CD4-positive, CD25-positive, alpha-beta regulatory T cell (primary cell): ENCODE results near the gene CCDC88C. TPM values are rescaled to one million over a fixed set of nuclear protein-coding genes. Genes with fewer than 3 reads are reported as not detected.

Experiments
- ATAC-seq, 2 donors: fragments of 150-1000 bp; cut with Tn5 transposase; one replicate each; pipeline ENCODE4 v1.10.0; 2021; ENCODE audit warnings: low read depth in 2 of 2, moderate number of reproducible peaks in 2 of 2, moderate library complexity in 1 of 2
- DNase-seq, 3 donors: peaks; one replicate each; pipeline versions ENCODE4 v3.0.0 to v3.0.0-alpha.2; 2012 to 2022; ENCODE audit warnings: mixed read lengths in 1 of 3
- H3K27ac ChIP-seq: one replicate; pipeline ENCODE4 v1.7.0; 2013; ENCODE audit warnings: mild to moderate bottlenecking, low read length; ENCODE audit not compliant: insufficient read depth, poor library complexity, severe bottlenecking
- H3K27me3 ChIP-seq: one replicate; pipeline ENCODE4 v1.7.0; 2013; ENCODE audit warnings: low read length; ENCODE audit not compliant: control insufficient read depth, insufficient read depth
- H3K36me3 ChIP-seq: one replicate; pipeline ENCODE4 v1.7.0; 2013; ENCODE audit warnings: mild to moderate bottlenecking, low read length, moderate library complexity; ENCODE audit not compliant: control insufficient read depth, insufficient read depth
- H3K4me1 ChIP-seq: 2 replicates; pipeline ENCODE4 v1.7.0; 2013; ENCODE audit warnings: mild to moderate bottlenecking, low read length; ENCODE audit not compliant: insufficient read depth, control insufficient read depth, poor library complexity, severe bottlenecking
- H3K4me3 ChIP-seq: one replicate; pipeline ENCODE4 v1.7.0; 2013; ENCODE audit warnings: low read depth, mild to moderate bottlenecking, low read length, moderate library complexity
- H3K9me3 ChIP-seq, 2 experiments: 1 replicate in 1 of 2; 2 replicates in 1 of 2; pipeline ENCODE4 v1.7.0; 2013; ENCODE audit warnings: low read length in 2 of 2, mild to moderate bottlenecking in 1 of 2, moderate library complexity in 1 of 2; ENCODE audit not compliant: control insufficient read depth in 2 of 2
- H3K27ac Mint-ChIP-seq, 3 donors: one replicate each; pipeline ENCODE4 v1.8.0; 2020 to 2022; ENCODE audit warnings: mild to moderate bottlenecking in 3 of 3, mixed read lengths in 3 of 3, moderate library complexity in 2 of 3
- H3K27me3 Mint-ChIP-seq: one replicate; pipeline ENCODE4 v1.8.0; 2022; ENCODE audit warnings: mild to moderate bottlenecking, mixed read lengths
- H3K36me3 Mint-ChIP-seq: one replicate; pipeline ENCODE4 v1.8.0; 2020; ENCODE audit warnings: mixed read lengths
- H3K4me1 Mint-ChIP-seq, 4 donors: one replicate each; pipeline ENCODE4 v1.8.0; 2020 to 2022; ENCODE audit warnings: mixed read lengths in 4 of 4, mild to moderate bottlenecking in 1 of 4
- H3K4me3 Mint-ChIP-seq, 4 donors: one replicate each; pipeline ENCODE4 v1.8.0; 2020 to 2022; ENCODE audit warnings: mild to moderate bottlenecking in 4 of 4, mixed read lengths in 4 of 4, moderate library complexity in 3 of 4
- H3K9me3 Mint-ChIP-seq, 7 donors: one replicate each; pipeline ENCODE4 v1.8.0; 2020 to 2022; ENCODE audit warnings: mixed read lengths in 7 of 7, mild to moderate bottlenecking in 3 of 7, moderate library complexity in 2 of 7
- polyA plus RNA-seq, 4 donors: library from polyadenylated mRNA; unstranded; fragments of 300-500 nt; fragmentation: Illumina TruSeq; gene quantifications; one replicate each; pipeline ENCODE4 v1.2.3, GENCODE V29; 2021
- total RNA-seq: library from RNA; stranded (reverse); gene quantifications from one replicate; pipeline ENCODE4 v1.2.3, GENCODE V29; 2022

CCDC88C gene
- total and polyA plus RNA-seq, 5 donors from 2014 or later: 25.9 to 466 (median 31.8) TPM

DNA sequence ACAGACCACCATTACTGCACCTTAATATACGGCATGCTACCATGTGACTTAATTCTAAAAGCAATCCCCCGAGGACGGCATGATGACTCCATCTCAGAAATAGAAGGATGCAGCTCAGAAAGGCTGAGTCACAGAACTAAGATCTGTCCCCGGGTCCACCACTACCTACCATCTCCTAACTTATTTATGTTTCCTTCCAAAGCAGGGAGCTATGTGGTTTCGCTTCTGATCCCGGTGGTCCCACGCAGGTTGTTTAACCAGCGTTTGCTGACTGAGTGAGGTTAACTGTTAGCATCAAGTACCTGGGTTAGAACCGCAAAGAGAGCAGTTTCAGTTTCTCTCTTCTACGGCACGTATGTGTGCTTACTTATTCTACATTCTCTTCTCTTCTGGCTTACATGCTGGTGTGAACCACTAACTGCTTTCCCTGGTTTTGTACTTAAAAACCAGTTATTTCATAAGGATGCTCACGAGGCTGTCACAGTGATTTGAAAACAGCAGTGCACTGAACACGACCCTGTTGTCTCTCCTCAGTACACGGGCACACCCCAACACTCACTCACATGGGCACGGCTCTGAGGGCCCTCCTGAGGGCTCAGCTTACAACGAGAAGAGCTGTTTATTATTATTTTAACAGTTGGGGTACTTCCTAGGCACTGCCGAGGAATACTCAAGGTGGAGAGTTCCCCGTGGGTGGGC, 66.7 kb downstream of the CCDC88C start:
- Histone ChIP-seq H3K4me3 (peak overlapping the region; percentile 79), H3K4me1 (peaks cover 88% of the 10 kb centered on the region), H3K9me3 (no peaks in the 10 kb centered on the region), H3K27ac (peak overlapping the region; percentile 94), H3K36me3 (peaks cover 24% of the 10 kb centered on the region), H3K27me3 (no peaks in the 10 kb centered on the region)
- Mint-ChIP-seq H3K27ac (peak overlapping the region; percentile 90 to 99 (median 97)), H3K4me1 (peaks cover 26 to 100% (median 77%) of the 10 kb centered on the region in 4 donors), H3K27me3 (peaks cover 5% of the 10 kb centered on the region), H3K36me3 (peaks cover 32% of the 10 kb centered on the region), H3K4me3 (peak overlapping the region; percentile 78 to 95 (median 88)), H3K9me3 (no peaks in the 10 kb centered on the region)
- ATAC-seq (peak; percentile 70 to 73), DNase-seq (peak; percentile 51 to 92 (median 79))

DNA sequence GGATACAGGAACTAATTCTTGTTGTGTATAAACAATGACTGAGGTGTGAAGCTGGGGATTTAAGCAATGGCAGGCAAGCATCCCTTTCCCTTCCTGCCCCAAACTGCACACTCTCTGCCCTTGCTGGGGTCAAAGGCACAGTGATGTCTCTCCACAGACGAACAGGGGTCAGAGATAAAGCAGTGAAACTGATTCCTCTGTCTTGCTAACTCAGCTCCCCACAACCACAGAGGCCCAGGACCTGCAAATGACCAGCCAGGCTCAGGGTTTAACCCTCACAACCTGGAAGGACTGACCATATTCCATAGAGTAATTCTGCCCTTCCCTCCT, 67.2 kb downstream of the CCDC88C start:
- Mint-ChIP-seq H3K27ac (peak overlapping the region; percentile 90 to 99 (median 97)), H3K4me1 (peaks cover 26 to 100% (median 76%) of the 10 kb centered on the region in 4 donors), H3K36me3 (peaks cover 28% of the 10 kb centered on the region), H3K27me3 (peaks cover 5% of the 10 kb centered on the region), H3K9me3 (no peaks in the 10 kb centered on the region), H3K4me3 (peak overlapping the region; percentile 78 to 95 (median 88))
- Histone ChIP-seq H3K9me3 (no peaks in the 10 kb centered on the region), H3K36me3 (peaks cover 23% of the 10 kb centered on the region), H3K4me3 (peak overlapping the region; percentile 79), H3K27ac (peak overlapping the region; percentile 94), H3K4me1 (peaks cover 88% of the 10 kb centered on the region), H3K27me3 (no peaks in the 10 kb centered on the region)
- ATAC-seq: no peak
- peak in 1 of 3 donors; percentile 27 for DNase-seq

DNA sequence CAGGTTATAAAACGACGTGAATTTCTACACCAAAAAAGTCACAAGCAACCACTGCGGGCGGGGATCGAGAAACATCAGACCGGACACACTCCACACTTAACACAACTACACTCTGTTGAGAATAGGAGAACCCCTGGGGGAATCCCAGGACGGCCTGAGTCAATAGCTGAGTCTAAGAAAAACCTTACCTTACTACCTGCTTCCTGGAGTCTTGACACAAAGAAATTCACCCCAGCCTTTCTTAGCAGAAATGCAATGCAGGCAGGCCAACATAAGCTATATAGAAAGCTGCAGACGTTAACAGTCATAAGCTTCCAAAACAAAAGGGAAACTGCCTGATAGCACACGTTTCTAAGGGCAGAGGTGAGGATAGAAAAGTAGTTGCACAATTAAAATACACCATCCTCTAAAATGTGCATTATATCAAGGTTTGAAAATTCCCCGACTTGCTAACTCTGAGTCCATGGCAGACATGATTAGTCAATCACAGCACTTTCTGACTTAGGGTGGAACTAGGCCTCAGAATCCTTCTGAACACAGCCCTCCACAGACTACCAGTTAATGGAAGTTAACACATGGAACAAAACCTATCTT, 68.0 kb downstream of the CCDC88C start:
- Histone ChIP-seq H3K4me3 (peak overlapping the region; percentile 76), H3K27me3 (no peaks in the 10 kb centered on the region), H3K36me3 (peaks cover 18% of the 10 kb centered on the region), H3K9me3 (no peaks in the 10 kb centered on the region), H3K27ac (peak overlapping the region; percentile 94), H3K4me1 (peaks cover 80% of the 10 kb centered on the region)
- H3K27me3 Mint-ChIP-seq: peaks cover 5% of the 10 kb centered on the region
- ATAC-seq (peak; percentile 61 to 64), DNase-seq (peak; percentile 60 to 87 (median 60))
- H3K36me3 Mint-ChIP-seq: peaks cover 19% of the 10 kb centered on the region
- peaks cover 26 to 98% (median 70%) of the 10 kb centered on the region in 4 donors for H3K4me1 Mint-ChIP-seq
- no peaks in the 10 kb centered on the region for H3K9me3 Mint-ChIP-seq
- peak overlapping the region; percentile 90 to 99 (median 97) for H3K27ac Mint-ChIP-seq
- peak overlapping the region; percentile 24 to 89 (median 82) for H3K4me3 Mint-ChIP-seq

DNA sequence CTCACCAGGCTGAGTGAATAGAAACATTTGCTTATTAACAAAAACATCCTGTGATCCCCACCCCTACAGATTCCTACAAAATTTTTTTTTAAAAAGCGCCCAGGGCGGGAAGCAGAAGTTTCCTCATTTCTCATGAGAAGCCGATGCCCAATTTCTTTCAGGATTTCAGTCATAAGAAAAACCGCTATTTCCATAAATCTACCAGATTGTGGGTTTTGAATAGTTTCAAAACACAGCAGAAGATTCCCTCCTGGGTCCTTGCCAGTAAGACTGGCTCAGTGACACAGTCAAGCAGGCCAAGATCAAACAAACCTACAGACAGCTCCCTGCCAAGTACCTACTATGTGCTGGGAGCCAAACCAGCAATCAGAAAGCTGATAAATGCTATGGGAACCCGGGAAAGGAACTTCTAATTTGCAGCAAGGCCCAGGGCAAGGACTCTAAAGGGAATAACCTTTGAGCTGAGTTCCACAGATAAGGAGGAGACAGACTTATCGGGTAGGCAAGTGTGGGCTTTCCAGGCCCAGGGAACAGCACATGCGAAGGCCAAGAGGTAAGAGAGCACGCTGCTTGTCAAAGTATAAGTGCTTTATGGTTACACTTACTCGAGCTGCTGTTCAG, 68.7 kb downstream of the CCDC88C start:
- Histone ChIP-seq H3K4me3 (peak overlapping the region; percentile 76), H3K27me3 (no peaks in the 10 kb centered on the region), H3K27ac (peak overlapping the region; percentile 94), H3K9me3 (no peaks in the 10 kb centered on the region), H3K36me3 (peaks cover 13% of the 10 kb centered on the region), H3K4me1 (peaks cover 74% of the 10 kb centered on the region)
- Mint-ChIP-seq H3K36me3 (peaks cover 16% of the 10 kb centered on the region), H3K4me3 (peak overlapping the region; percentile 24 to 89 (median 82)), H3K9me3 (no peaks in the 10 kb centered on the region), H3K27ac (peak overlapping the region; percentile 90 to 99 (median 97)), H3K27me3 (peaks cover 5% of the 10 kb centered on the region), H3K4me1 (peaks cover 26 to 97% (median 69%) of the 10 kb centered on the region in 4 donors)
- no peak for ATAC-seq
- no peak for DNase-seq

DNA sequence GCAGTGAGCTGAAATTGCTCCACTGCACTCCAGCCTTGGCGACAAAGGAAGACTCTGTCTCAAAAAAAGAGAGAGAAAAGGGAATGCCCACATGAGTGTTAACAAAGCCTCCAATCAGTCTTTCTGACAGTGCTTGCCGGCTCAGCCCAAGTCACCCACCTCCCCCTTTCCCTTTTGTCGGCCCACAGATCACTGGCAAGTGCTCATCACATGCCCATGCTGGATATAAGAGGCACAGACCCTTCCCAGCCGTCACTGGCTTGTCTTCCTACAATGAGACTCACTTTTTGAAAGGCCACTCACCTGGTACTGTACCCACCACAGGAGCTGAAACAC, 70.8 kb downstream of the CCDC88C start:
- Mint-ChIP-seq H3K36me3 (peaks cover 19% of the 10 kb centered on the region), H3K27ac (peak overlapping the region; percentile 79 to 93 (median 87)), H3K9me3 (no peaks in the 10 kb centered on the region), H3K4me1 (peaks cover 26 to 88% (median 54%) of the 10 kb centered on the region in 4 donors), H3K4me3 (peak overlapping the region; percentile 61 to 78 (median 63)), H3K27me3 (peaks cover 5% of the 10 kb centered on the region)
- no peaks in the 10 kb centered on the region for H3K27me3 ChIP-seq
- no peak for ATAC-seq
- peaks cover 23% of the 10 kb centered on the region for H3K36me3 ChIP-seq
- no peak for DNase-seq
- peaks cover 52% of the 10 kb centered on the region for H3K4me1 ChIP-seq
- no peak overlapping the region for H3K4me3 ChIP-seq
- H3K27ac ChIP-seq: peak overlapping the region; percentile 53
- no peaks in the 10 kb centered on the region for H3K9me3 ChIP-seq

DNA sequence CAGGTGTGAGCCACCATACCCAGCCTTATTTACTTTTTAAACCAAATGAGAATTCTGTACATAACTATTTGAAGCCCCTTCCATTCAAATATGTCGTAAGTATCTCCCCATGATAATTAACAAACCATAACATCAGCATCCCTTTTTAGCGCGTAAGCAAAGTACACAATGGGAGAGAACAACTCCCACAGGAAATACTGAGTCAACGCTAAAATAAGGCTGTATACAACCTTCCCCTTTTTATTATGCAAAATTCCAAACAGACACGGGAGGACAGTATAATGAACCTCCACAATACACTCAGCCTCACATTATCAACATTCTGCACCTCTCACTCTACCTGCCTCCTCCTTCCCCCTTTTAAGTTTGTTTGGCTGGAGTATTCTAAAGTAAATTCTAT, 73.5 kb downstream of the CCDC88C start:
- H3K4me1 Mint-ChIP-seq: peaks cover 18 to 69% (median 35%) of the 10 kb centered on the region in 4 donors
- Histone ChIP-seq H3K27me3 (no peaks in the 10 kb centered on the region), H3K4me1 (peaks cover 28% of the 10 kb centered on the region), H3K9me3 (no peaks in the 10 kb centered on the region), H3K4me3 (no peak overlapping the region), H3K36me3 (peaks cover 50% of the 10 kb centered on the region), H3K27ac (no peak overlapping the region)
- H3K4me3 Mint-ChIP-seq: no peak overlapping the region
- H3K36me3 Mint-ChIP-seq: peaks cover 36% of the 10 kb centered on the region
- H3K9me3 Mint-ChIP-seq: no peaks in the 10 kb centered on the region
- DNase-seq (no peak), ATAC-seq (no peak)
- peak overlapping the region; percentile 51 to 52 (median 52) for H3K27ac Mint-ChIP-seq
- H3K27me3 Mint-ChIP-seq: peaks cover 5% of the 10 kb centered on the region

DNA sequence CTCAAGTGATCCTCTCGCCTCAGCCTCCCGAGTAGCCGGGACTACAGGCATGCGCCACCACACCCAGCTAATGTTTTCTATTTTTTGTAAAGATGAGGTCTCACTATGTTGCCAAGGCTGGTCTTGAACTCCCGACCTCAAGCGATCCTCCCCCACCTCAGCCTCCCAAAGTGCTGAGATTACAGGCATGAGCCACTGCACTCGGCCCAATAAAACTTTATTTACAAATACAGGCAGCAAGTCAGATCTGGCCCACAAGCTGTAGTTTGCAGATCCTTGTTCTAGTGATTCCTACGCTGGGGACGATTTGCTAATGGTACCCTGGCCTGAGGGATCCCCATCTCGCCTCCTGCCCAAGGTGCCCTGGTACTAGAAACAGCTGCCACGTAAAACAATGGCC, 74.6 kb downstream of the CCDC88C start:
- no peak overlapping the region for H3K4me3 ChIP-seq
- H3K27ac Mint-ChIP-seq: peak overlapping the region in 2 of 3 donors; percentile 52 to 56
- DNase-seq (no peak), ATAC-seq (no peak)
- no peak overlapping the region for H3K27ac ChIP-seq
- H3K4me1 ChIP-seq: peaks cover 18% of the 10 kb centered on the region
- peaks cover 5% of the 10 kb centered on the region for H3K27me3 Mint-ChIP-seq
- H3K9me3 Mint-ChIP-seq: no peaks in the 10 kb centered on the region
- H3K36me3 Mint-ChIP-seq: peaks cover 38% of the 10 kb centered on the region
- H3K4me3 Mint-ChIP-seq: no peak overlapping the region
- H3K9me3 ChIP-seq: no peaks in the 10 kb centered on the region
- H3K36me3 ChIP-seq: peaks cover 60% of the 10 kb centered on the region
- H3K27me3 ChIP-seq: no peaks in the 10 kb centered on the region
- H3K4me1 Mint-ChIP-seq: peaks cover 14 to 58% (median 25%) of the 10 kb centered on the region in 4 donors
